CD14-positive monocyte (primary cell): Measurements from ENCODE around the gene DLG4. TPM values are rescaled to one million over a fixed set of nuclear protein-coding genes. Genes with fewer than 3 reads are reported as not detected.
A peak's percentile ranks its signal among the peaks of the same experiment; 100 is the strongest.

Experiments used
- DNase-seq, 3 donors: peaks; one replicate each; pipeline ENCODE4 v3.0.0-alpha.2; 2011 to 2022
- H2AFZ ChIP-seq: 2 replicates; pipeline ENCODE4 v1.6.0; 2012; ENCODE audit warnings: mild to moderate bottlenecking, low read depth, low read length, inconsistent platforms; ENCODE audit not compliant: insufficient read depth, poor library complexity, severe bottlenecking
- H3K27ac ChIP-seq, 2 donors: 1 replicate in 1 of 2; 2 replicates in 1 of 2; pipeline ENCODE4 v1.5.1; 2012 to 2013; ENCODE audit warnings: low read length in 2 of 2, control low read depth in 1 of 2, inconsistent platforms in 1 of 2, low read depth in 1 of 2, mild to moderate bottlenecking in 1 of 2
- H3K27me3 ChIP-seq, 2 donors: one replicate each; pipeline versions ENCODE4 v1.6.0 to v1.6.1; 2011 to 2013; ENCODE audit warnings: low read length in 2 of 2; ENCODE audit not compliant: control insufficient read depth in 2 of 2, insufficient read depth in 2 of 2
- H3K36me3 ChIP-seq, 2 donors: replicated peaks in 1 of 2; 1 replicate in 1 of 2; 2 replicates in 1 of 2; pipeline versions ENCODE4 v1.5.1 to v1.6.1; 2012 to 2013; ENCODE audit warnings: low read length in 2 of 2, control low read depth in 1 of 2, inconsistent platforms in 1 of 2, mild to moderate bottlenecking in 1 of 2; ENCODE audit not compliant: insufficient read depth in 2 of 2, control insufficient read depth in 1 of 2
- H3K4me1 ChIP-seq, 2 donors: 1 replicate in 1 of 2; 2 replicates in 1 of 2; pipeline versions ENCODE4 v1.5.1 to v1.6.1; 2012 to 2013; ENCODE audit warnings: low read length in 2 of 2, control low read depth in 1 of 2, inconsistent platforms in 1 of 2, mild to moderate bottlenecking in 1 of 2, moderate library complexity in 1 of 2; ENCODE audit not compliant: insufficient read depth in 2 of 2, control insufficient read depth in 1 of 2
- H3K4me2 ChIP-seq: replicated peaks from 2 replicates; pipeline ENCODE3; 2012; ENCODE audit warnings: low read length, moderate library complexity, mild to moderate bottlenecking; ENCODE audit not compliant: poor library complexity, severe bottlenecking; ENCODE audit errors: extremely low read depth
- H3K4me3 ChIP-seq, 3 experiments: fragments of 200-600 bp in 1 of 3; sonication (generic) in 1 of 3; replicated peaks in 1 of 3; 1 replicate in 2 of 3; 2 replicates in 1 of 3; pipeline ENCODE4 v1.5.1; 2011 to 2013; ENCODE audit warnings: low read length in 3 of 3, mild to moderate bottlenecking in 3 of 3, control low read depth in 2 of 3, low read depth in 2 of 3, inconsistent platforms in 1 of 3, moderate library complexity in 1 of 3
- H3K79me2 ChIP-seq: 2 replicates; pipeline ENCODE4 v1.6.0; 2012; ENCODE audit warnings: mild to moderate bottlenecking, control low read depth, inconsistent platforms, low read length, moderate library complexity; ENCODE audit not compliant: insufficient read depth
- H3K9ac ChIP-seq: 2 replicates; pipeline ENCODE4 v1.6.0; 2017; ENCODE audit warnings: low read length, mild to moderate bottlenecking; ENCODE audit not compliant: insufficient read depth, poor library complexity, severe bottlenecking
- H3K9me3 ChIP-seq, 2 donors: replicated peaks in 1 of 2; 1 replicate in 1 of 2; 2 replicates in 1 of 2; pipeline versions ENCODE4 v1.5.1 to v1.6.1; 2012 to 2013; ENCODE audit warnings: low read length in 2 of 2, control low read depth in 1 of 2; ENCODE audit not compliant: control insufficient read depth in 1 of 2, insufficient read depth in 1 of 2
- H4K20me1 ChIP-seq: 2 replicates; pipeline ENCODE4 v1.6.0; 2012; ENCODE audit warnings: mild to moderate bottlenecking, low read length, control low read depth, moderate library complexity; ENCODE audit not compliant: insufficient read depth
- H3K27ac Mint-ChIP-seq, 7 donors: one replicate each; pipeline ENCODE4 v1.8.0; 2020; ENCODE audit warnings: mild to moderate bottlenecking in 7 of 7, mixed read lengths in 7 of 7, moderate library complexity in 6 of 7, inconsistent platforms in 2 of 7
- H3K27me3 Mint-ChIP-seq, 3 donors: one replicate each; pipeline ENCODE4 v1.8.0; 2021 to 2022; ENCODE audit warnings: low read depth in 3 of 3, mild to moderate bottlenecking in 3 of 3, mixed read lengths in 3 of 3, moderate library complexity in 3 of 3, inconsistent platforms in 1 of 3
- H3K36me3 Mint-ChIP-seq, 2 donors: one replicate each; pipeline ENCODE4 v1.8.0; 2020; ENCODE audit warnings: mixed read lengths in 2 of 2, inconsistent platforms in 1 of 2, mild to moderate bottlenecking in 1 of 2
- H3K4me1 Mint-ChIP-seq: one replicate; pipeline ENCODE4 v1.8.0; 2020; ENCODE audit warnings: mild to moderate bottlenecking, mixed read lengths
- H3K4me3 Mint-ChIP-seq, 2 donors: one replicate each; pipeline ENCODE4 v1.8.0; 2020; ENCODE audit warnings: mild to moderate bottlenecking in 2 of 2, mixed read lengths in 2 of 2, moderate library complexity in 1 of 2
- H3K9me3 Mint-ChIP-seq, 7 donors: one replicate each; pipeline ENCODE4 v1.8.0; 2020 to 2022; ENCODE audit warnings: mixed read lengths in 7 of 7, mild to moderate bottlenecking in 6 of 7, moderate library complexity in 6 of 7, inconsistent platforms in 2 of 7
- CTCF ChIP-seq: fragments of 200-600 bp; IDR thresholded peaks from one replicate; pipeline ENCODE4 v1.8.0; 2022; ENCODE audit warnings: antibody characterized with exemption, mild to moderate bottlenecking
- WGBS: methylation state at CpG from one replicate; pipeline ENCODE4 v1.1.5; 2013; ENCODE audit warnings: missing lambda C conversion rate; ENCODE audit not compliant: insufficient coverage; 5-methylcytosine and 5-hydroxymethylcytosine counted together
- intact Hi-C, 2 donors: fragments of 100-400 bp; cut with micrococcal nuclease; formaldehyde crosslinking; loops; one replicate each; pipeline versions ENCODE4 v1.15.0 to v1.15.1; 2023
- polyA plus RNA-seq, 3 donors: library from polyadenylated mRNA; depleted of rRNA in 1 of 3; unstranded in 2 of 3; stranded (reverse) in 1 of 3; fragments of 300-500 nt in 2 of 3; fragments of >200 nt in 1 of 3; fragmentation: Illumina TruSeq in 2 of 3; gene quantifications; 1 replicate in 2 of 3; 2 replicates in 1 of 3; pipeline ENCODE4 v1.2.3, GENCODE V29; 2012 to 2021

The DLG4 gene
- polyA plus RNA-seq, 3 donors, result 0.37 to 42.6 (median 0.39) TPM

- Histone ChIP-seq H3K27ac (peak within 1 kb of the TSS; percentile 50 to 76), H3K4me2 (peak within 1 kb of the TSS; percentile 79), H3K36me3 (peaks cover 29 to 36% of the 10 kb centered on the region in 2 donors), H3K4me1 (peaks cover 50 to 60% of the 10 kb centered on the region in 2 donors), H3K9me3 (no peaks in the 10 kb centered on the region), H2AFZ (peak within 1 kb of the TSS; percentile 87), H4K20me1 (peaks cover 37% of the 10 kb centered on the region), H3K79me2 (peaks cover 75% of the 10 kb centered on the region), H3K27me3 (no peaks in the 10 kb centered on the region), H3K4me3 (peak within 1 kb of the TSS; percentile 81 to 90 (median 86)), H3K9ac (peak within 1 kb of the TSS; percentile 78)
- Mint-ChIP-seq H3K27me3 (peaks cover 0 to 2% (median 0%) of the 10 kb centered on the region in 3 donors), H3K4me1 (peaks cover 54% of the 10 kb centered on the region), H3K9me3 (peaks cover 0 to 1% (median 0%) of the 10 kb centered on the region in 7 donors), H3K36me3 (peaks cover 36 to 41% of the 10 kb centered on the region in 2 donors), H3K4me3 (peak within 1 kb of the TSS; percentile 90 to 94), H3K27ac (peak within 1 kb of the TSS; percentile 76 to 92 (median 86))
- no peak for TF ChIP-seq CTCF
- WGBS, result 0% methylated on average over 63 of the region's 72 CpGs
- DNase-seq, result peak; percentile 92 to 93 (median 93)
- intact Hi-C loops, result loop anchor here in 1 of 2 donors (2.0 to 10.0 kb wide), 2 partner anchors 20 to 250 kb away; partner anchors contain the start of genes POLR2A and SLC35G6
Measured at GRCh38 chr17:7234083-7234951, 14.7 kb upstream of the DLG4 start, which contains the start of gene DVL2. DVL2 (minus strand) TSS chr17:7234517; CDS start chr17:7234262, 255 bp downstream.

GRCh38 chr17:7233701-7234082 is 14.1 kb upstream of the DLG4 start:
- H3K36me3 Mint-ChIP-seq, result peaks cover 42 to 47% of the 10 kb centered on the region in 2 donors
- H3K4me3 Mint-ChIP-seq, result peak overlapping the region; percentile 90 to 94
- H3K4me3 ChIP-seq, result peak overlapping the region; percentile 81 to 90 (median 86)
- peaks cover 0 to 1% (median 0%) of the 10 kb centered on the region in 7 donors for H3K9me3 Mint-ChIP-seq
- peaks cover 50 to 60% of the 10 kb centered on the region in 2 donors for H3K4me1 ChIP-seq
- no peaks in the 10 kb centered on the region for H3K9me3 ChIP-seq
- DNase-seq, result no peak
- WGBS, result 0% methylated on average over 8 of the region's 9 CpGs
- peaks cover 54% of the 10 kb centered on the region for H3K4me1 Mint-ChIP-seq
- H3K79me2 ChIP-seq, result peaks cover 69% of the 10 kb centered on the region
- H4K20me1 ChIP-seq, result peaks cover 37% of the 10 kb centered on the region
- H3K27ac ChIP-seq, result peak overlapping the region; percentile 50 to 76
- peak overlapping the region; percentile 79 for H3K4me2 ChIP-seq
- no peak for TF ChIP-seq CTCF
- H3K27ac Mint-ChIP-seq, result peak overlapping the region in 6 of 7 donors; percentile 57 to 92 (median 86)
- H3K27me3 Mint-ChIP-seq, result peaks cover 0 to 2% (median 0%) of the 10 kb centered on the region in 3 donors
- peak overlapping the region; percentile 87 for H2AFZ ChIP-seq
- H3K9ac ChIP-seq, result peak overlapping the region; percentile 78
- H3K27me3 ChIP-seq, result no peaks in the 10 kb centered on the region
- intact Hi-C loops, result loop anchor here in 1 of 2 donors (2.0 to 10.0 kb wide), 2 partner anchors 19 to 251 kb away; partner anchors contain the start of genes POLR2A and SLC35G6
- peaks cover 35 to 43% of the 10 kb centered on the region in 2 donors for H3K36me3 ChIP-seq
